ENCODE data around the gene PTPRD.

The PTPRD gene

GRCh38 chr9:8287501-8287900 lies 2325.3 kb downstream of the PTPRD start:
- DNase-seq (ENCODE audit: extremely low read depth, low read depth), result no peak
- TF ChIP-seq CTCF (IDR thresholded peaks at IDR 0.05; ENCODE audit: low read depth, low read length, missing control alignments), result no peak
- H3K4me3 ChIP-seq (replicated peaks; ENCODE audit: low read depth, low read length), result no peak overlapping the region

- DNase-seq (ENCODE audit: extremely low read depth, low read depth), result no peak
- no peak overlapping the region for H3K4me3 ChIP-seq (replicated peaks; ENCODE audit: low read depth, low read length)
- no peak for TF ChIP-seq CTCF (IDR thresholded peaks at IDR 0.05; ENCODE audit: low read depth, low read length, missing control alignments)
Measured at GRCh38 chr9:8284884-8285283, 2327.9 kb downstream of the PTPRD start.

GRCh38 chr9:8282535-8282934 lies 2330.3 kb downstream of the PTPRD start:
- DNase-seq (ENCODE audit: extremely low read depth, low read depth), result no peak
- TF ChIP-seq CTCF (IDR thresholded peaks at IDR 0.05; ENCODE audit: low read depth, low read length, missing control alignments), result no peak
- H3K4me3 ChIP-seq (replicated peaks; ENCODE audit: low read depth, low read length), result no peak overlapping the region

GRCh38 chr9:8280811-8281210 lies 2332.0 kb downstream of the PTPRD start:
- DNase-seq (ENCODE audit: extremely low read depth, low read depth), result no peak
- no peak overlapping the region for H3K4me3 ChIP-seq (replicated peaks; ENCODE audit: low read depth, low read length)
- TF ChIP-seq CTCF (IDR thresholded peaks at IDR 0.05; ENCODE audit: low read depth, low read length, missing control alignments), result no peak

- no peak for TF ChIP-seq CTCF (IDR thresholded peaks at IDR 0.05; ENCODE audit: low read depth, low read length, missing control alignments)
- DNase-seq (ENCODE audit: extremely low read depth, low read depth), result no peak
- no peak overlapping the region for H3K4me3 ChIP-seq (replicated peaks; ENCODE audit: low read depth, low read length)
Measured at GRCh38 chr9:8278048-8278447, 2334.8 kb downstream of the PTPRD start.

- TF ChIP-seq CTCF (IDR thresholded peaks at IDR 0.05; ENCODE audit: low read depth, low read length, missing control alignments), result no peak
- H3K4me3 ChIP-seq (replicated peaks; ENCODE audit: low read depth, low read length), result no peak overlapping the region
- DNase-seq (ENCODE audit: extremely low read depth, low read depth), result no peak
Measured at GRCh38 chr9:8270235-8270634, 2342.6 kb downstream of the PTPRD start.

GRCh38 chr9:8268881-8269280 lies 2343.9 kb downstream of the PTPRD start:
- H3K4me3 ChIP-seq (replicated peaks; ENCODE audit: low read depth, low read length), result no peak overlapping the region
- no peak for TF ChIP-seq CTCF (IDR thresholded peaks at IDR 0.05; ENCODE audit: low read depth, low read length, missing control alignments)
- DNase-seq (ENCODE audit: extremely low read depth, low read depth), result no peak
